GM21367 (cell line): ENCODE results near the gene RBBP7.
"Not testable (repeated sequence)": the region's sequence is repeated elsewhere in the genome, so short reads cannot be mapped to it uniquely, and the experiment has no call there.

Source experiments
- ATAC-seq: cut with Tn5 transposase; IDR thresholded peaks from one replicate; pipeline ENCODE4 v1.9.1; 2021; ENCODE audit not compliant: unreplicated experiment

The RBBP7 gene

GRCh38 chrX:16867947-16868346 lies 2.2 kb downstream of the RBBP7 start:
- ATAC-seq, result no peak

DNA sequence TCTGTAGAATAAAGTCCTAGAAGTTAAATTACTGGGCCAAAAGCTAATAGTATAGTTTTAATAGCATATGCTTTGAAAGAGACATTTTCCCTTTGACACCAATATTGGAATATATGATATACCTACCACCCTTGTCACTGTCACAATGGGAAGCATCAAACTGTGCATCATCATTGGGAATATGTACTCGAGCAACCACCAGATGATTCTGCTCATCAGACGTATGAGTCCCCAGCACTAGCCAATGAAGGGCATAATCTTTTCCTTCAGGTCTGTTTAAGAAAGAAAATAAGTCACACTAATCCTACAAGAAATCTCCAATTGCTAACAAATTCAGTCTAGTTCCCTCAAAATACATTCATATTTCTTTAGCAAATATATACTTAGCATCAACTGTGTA lies 7.3 kb downstream of the RBBP7 start:
- no peak for ATAC-seq

DNA sequence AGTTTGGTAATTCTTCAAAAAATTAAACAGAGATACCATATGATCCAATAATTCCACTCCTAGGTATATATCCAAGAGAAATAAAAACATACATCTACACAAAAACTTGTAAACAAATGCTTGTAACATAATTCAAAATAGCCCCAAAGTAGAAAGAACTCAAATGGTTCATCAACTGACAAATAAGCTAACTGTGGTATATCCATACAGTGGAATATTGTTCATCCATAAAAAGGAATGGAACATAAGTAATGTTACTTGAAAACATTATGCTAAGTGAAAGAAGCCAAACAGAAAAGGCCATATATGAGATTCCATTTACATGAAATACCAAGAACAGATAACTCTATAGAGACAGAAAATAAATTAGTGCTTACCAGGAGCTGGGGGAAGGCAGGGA lies 13.4 kb downstream of the RBBP7 start:
- ATAC-seq, result no peak

GRCh38 chrX:16856076-16856404 lies 14.1 kb downstream of the RBBP7 start:
- ATAC-seq, result not testable (repeated sequence)

DNA sequence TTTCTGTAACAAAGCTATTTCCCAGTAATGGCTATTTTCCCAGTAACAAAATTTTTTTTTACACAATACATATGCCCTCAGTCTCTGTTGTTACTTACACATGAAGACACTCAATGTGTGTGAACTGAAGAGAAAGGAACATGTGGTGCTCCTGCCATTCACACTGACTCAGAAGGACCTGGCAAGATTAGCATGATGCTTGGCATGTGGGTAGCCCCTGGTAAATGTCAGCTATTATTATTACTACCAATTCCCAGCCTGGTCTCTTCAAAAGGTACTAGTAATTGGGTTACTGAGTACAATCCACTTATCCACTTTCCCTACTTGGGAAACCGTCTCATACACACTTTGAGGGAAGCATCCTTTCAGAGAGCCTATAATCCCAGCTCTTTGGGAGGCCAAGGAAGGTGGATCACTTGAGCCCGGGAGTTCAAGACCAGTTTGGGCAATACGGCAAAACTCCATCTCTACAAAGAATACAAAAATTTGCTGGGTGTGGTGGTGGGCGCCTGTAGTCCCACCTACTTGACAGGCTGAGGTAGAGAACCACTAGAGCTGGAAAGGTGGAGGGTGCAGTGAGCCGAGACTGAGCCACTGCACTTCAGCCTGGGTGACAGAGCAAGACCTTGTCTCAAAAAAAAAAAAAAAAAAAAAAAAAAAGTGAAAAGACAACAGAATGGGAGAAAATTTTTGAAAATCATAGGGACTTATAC lies 14.6 kb downstream of the RBBP7 start:
- ATAC-seq, result no peak

DNA sequence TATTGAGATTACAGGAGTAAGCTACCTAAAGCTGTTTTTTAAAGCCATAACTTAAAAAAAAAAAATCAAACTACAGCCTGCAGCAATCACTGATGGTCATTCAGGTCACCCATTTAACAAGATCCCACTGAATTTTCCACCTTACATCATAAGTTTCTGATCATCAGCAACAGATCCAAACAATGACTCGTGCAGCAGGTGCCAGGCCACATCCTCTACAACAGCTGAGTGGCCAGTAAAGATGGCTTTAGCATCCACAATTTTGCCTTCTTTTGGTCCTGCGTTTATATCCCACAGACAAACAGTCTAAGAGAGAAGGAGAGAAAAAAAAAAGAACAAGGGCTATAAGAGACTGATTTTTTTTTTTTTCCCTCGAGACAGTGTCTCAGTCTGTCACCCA lies 16.6 kb downstream of the RBBP7 start:
- no peak for ATAC-seq

- no peak for ATAC-seq
These were observed 17.5 kb downstream of the RBBP7 start for GRCh38 chrX:16852617-16853179.

DNA sequence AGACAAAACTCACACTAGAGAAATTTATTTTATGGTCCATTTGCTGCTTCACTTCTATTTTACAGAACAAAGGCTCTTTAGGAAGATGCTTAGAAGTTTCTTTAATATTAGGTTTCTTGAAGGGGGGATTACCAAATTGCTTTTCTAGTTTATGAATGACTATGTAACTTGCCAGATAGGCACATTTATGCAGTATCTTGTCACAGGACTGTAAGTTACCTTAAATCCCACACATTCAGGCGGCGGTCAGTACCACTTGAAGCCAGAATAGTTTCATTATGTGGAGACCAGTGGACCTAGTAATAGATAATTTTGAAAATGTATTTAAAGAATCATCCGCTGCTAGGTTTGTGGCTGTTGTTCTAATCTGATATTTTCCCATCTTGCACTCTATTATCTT lies 18.3 kb downstream of the RBBP7 start:
- no peak for ATAC-seq

GRCh38 chrX:16851421-16851820 lies 18.7 kb downstream of the RBBP7 start:
- ATAC-seq, result no peak

- no peak for ATAC-seq
These were observed 21.6 kb downstream of the RBBP7 start for GRCh38 chrX:16848541-16848940.

GRCh38 chrX:16845686-16846085 lies 24.5 kb downstream of the RBBP7 start:
- no peak for ATAC-seq

GRCh38 chrX:16843208-16843909 lies 26.8 kb downstream of the RBBP7 start:
- ATAC-seq, result no peak

DNA sequence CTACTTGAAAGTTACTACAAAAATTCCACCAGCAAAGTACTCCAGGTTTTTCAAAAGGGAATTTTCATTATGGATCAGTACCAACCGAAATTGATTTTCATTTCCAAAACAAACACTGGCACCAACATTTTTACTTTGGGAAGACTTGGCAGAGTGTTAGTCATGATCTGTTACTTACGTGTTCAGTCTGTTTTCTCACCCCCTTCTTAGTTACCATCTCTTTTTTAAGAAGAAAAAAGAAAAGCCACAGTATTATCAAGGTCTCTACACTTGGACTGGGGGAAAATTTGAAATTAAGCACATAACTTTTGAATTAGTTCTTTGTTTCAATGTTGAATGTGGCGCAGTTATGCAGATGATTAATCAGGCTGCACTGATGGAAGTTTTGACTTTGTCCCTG lies 27.5 kb downstream of the RBBP7 start:
- no peak for ATAC-seq

DNA sequence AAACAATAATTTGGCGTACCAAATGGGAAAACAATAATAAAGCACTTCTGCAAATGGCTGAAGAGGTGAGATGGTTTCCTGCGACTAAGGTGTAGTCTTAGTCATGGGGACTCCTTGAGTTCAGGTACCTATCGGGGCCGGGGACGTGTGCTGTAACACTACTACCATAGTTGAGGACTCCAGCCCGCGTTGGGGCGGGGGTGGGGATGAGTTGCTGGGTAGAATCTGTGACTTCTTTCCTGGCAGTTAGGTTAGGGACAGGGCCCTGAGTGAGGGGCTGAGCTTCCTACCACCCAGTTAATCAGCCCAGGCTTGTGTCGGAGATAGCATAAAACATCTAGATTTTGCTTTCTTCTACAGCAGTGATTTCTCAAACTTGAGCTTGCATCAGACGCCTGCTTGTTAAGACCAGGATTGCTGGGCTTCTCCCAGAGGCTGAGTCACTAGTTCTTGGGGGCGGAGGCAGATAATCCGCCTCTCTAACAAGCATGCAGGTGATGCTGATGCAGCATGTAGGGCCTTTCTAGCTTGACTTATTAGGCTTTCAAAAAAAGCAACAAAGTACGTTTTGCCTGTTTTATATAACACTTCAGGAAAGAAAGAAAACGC lies 30.2 kb downstream of the RBBP7 start:
- ATAC-seq, result no peak

DNA sequence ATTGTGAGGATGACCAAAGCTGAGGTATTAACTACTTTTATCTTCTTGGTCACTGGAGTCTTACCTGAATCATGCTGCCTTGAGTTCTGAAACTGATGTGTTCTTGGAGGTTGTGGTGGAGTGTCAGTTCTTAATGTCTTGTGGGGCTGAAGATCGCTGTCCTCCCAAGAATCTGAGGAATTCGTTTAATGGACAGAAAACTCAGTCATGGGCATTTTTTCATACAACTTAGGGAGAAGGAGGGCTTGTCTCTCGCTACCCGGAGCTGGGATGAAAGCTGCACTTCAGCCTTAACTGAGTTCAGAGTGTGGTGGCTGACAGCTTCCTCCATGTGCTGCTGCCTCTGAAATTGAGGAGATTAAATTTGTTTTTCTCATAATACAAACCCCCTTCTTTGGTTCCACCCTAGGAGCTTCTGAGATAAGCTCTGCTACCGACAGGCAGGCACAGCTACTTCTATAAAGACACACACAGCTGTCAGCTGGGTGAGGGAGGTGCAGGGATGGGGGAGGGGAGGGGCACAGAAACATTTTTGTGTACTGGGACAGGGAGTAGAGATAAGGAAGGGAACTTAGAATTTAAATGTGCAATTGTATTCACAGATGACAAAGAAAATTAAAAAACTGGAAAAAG lies 30.8 kb downstream of the RBBP7 start:
- ATAC-seq, result no peak

- ATAC-seq, result no peak
These were observed 31.7 kb downstream of the RBBP7 start for GRCh38 chrX:16838202-16839066.

GRCh38 chrX:16836371-16836770 lies 33.8 kb downstream of the RBBP7 start:
- ATAC-seq, result no peak

DNA sequence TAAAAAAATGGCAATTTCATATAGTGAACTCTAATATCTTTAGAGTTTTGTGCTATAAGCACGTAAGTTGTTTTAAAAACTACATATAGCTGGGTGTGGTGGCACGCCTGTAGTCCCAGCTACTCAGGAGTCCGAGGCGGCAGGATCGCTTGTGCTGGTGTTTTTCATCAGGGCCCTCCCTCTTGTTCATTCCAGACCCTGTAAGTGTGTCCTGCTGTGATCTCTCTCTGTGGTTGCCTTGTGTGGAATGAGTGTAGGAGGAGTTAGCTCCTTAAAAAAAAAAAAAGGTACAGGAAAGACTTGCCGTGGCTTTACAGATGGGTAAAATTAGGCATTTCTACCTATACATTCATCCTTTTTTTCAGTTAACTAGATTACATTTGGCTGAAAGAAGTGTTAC lies 35.4 kb downstream of the RBBP7 start:
- ATAC-seq, result no peak

- ATAC-seq, result no peak
These were observed 37.9 kb downstream of the RBBP7 start for GRCh38 chrX:16832301-16832700.

- ATAC-seq, result no peak
These were observed 41.8 kb downstream of the RBBP7 start for GRCh38 chrX:16828124-16828908.
